Measurements from ENCODE around the gene ADAMTS6.
"Not testable (repeated sequence)": the region's sequence is repeated elsewhere in the genome, so short reads cannot be mapped to it uniquely, and the experiment has no call there.

The ADAMTS6 gene

DNA sequence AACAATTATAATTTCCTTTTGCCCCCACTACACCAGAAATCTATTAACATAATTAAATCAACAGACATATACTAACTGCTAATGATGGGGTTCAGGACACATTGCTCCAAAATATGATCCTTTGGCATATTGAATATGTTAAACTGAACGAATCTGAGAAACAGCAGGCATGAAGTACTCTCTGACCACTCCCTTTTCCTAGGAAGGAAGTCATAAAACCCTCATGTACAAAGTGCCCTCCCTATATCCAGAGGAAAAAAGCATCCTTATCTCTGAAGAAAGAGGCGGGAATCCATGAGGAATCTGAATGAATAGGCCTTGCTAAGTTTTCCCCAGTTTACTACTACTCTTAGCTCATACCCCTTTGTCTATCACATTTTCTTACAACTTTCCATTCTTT lies 67.9 kb downstream of the ADAMTS6 start:
- no peaks in the 10 kb centered on the region for H3K4me1 ChIP-seq (ENCODE audit: insufficient read depth, low read length)
- H3K36me3 ChIP-seq (ENCODE audit: insufficient read depth, low read length): no peaks in the 10 kb centered on the region
- H3K27ac ChIP-seq (ENCODE audit: low read depth, low read length): no peak overlapping the region
- no peaks in the 10 kb centered on the region for H3K27me3 ChIP-seq (ENCODE audit: control insufficient read depth in 1 of 2, insufficient read depth in 2 of 2, low read length in 2 of 2)
- no peaks in the 10 kb centered on the region for H3K9me3 ChIP-seq (ENCODE audit: low read length)
- no peak overlapping the region for H3K4me3 ChIP-seq (ENCODE audit: low read depth in 1 of 2, low read length in 2 of 2)
- no peak overlapping the region for H3K9ac ChIP-seq (ENCODE audit: low read length)

DNA sequence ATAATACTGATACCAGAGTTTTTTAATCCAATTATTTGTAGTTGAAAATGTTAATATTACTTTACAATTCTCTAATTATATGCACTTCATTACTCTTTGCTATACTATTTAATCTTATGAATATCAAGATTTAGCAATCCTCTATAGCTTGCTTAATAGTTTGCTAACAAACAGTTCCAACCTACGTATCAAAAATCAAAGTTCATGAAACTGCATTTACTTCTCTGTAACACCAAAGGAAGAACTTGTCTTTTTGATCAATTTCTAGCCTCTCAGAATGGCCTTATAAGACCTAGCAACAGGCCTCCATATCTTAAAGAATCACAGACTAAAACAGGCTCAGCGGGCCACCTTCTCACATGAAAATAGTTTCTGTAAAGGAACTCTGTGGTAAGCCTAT lies 68.9 kb downstream of the ADAMTS6 start:
- no peaks in the 10 kb centered on the region for H3K9me3 ChIP-seq (ENCODE audit: low read length)
- H3K4me1 ChIP-seq (ENCODE audit: insufficient read depth, low read length): no peaks in the 10 kb centered on the region
- H3K9ac ChIP-seq (ENCODE audit: low read length): no peak overlapping the region
- H3K36me3 ChIP-seq (ENCODE audit: insufficient read depth, low read length): no peaks in the 10 kb centered on the region
- no peak overlapping the region for H3K27ac ChIP-seq (ENCODE audit: low read depth, low read length)
- no peak overlapping the region for H3K4me3 ChIP-seq (ENCODE audit: low read depth in 1 of 2, low read length in 2 of 2)
- no peaks in the 10 kb centered on the region for H3K27me3 ChIP-seq (ENCODE audit: control insufficient read depth in 1 of 2, insufficient read depth in 2 of 2, low read length in 2 of 2)

GRCh38 chr5:65411356-65411755 lies 70.4 kb downstream of the ADAMTS6 start:
- Histone ChIP-seq H3K9ac (ENCODE audit: low read length) (no peak overlapping the region), H3K4me1 (ENCODE audit: insufficient read depth, low read length) (no peaks in the 10 kb centered on the region), H3K4me3 (ENCODE audit: low read depth in 1 of 2, low read length in 2 of 2) (no peak overlapping the region), H3K27me3 (ENCODE audit: control insufficient read depth in 1 of 2, insufficient read depth in 2 of 2, low read length in 2 of 2) (no peaks in the 10 kb centered on the region), H3K36me3 (ENCODE audit: insufficient read depth, low read length) (no peaks in the 10 kb centered on the region), H3K27ac (ENCODE audit: low read depth, low read length) (no peak overlapping the region), H3K9me3 (ENCODE audit: low read length) (no peaks in the 10 kb centered on the region)

- no peaks in the 10 kb centered on the region for H3K9me3 ChIP-seq (ENCODE audit: low read length)
- H3K36me3 ChIP-seq (ENCODE audit: insufficient read depth, low read length): no peaks in the 10 kb centered on the region
- H3K4me3 ChIP-seq (ENCODE audit: low read depth in 1 of 2, low read length in 2 of 2): no peak overlapping the region
- H3K27me3 ChIP-seq (ENCODE audit: control insufficient read depth in 1 of 2, insufficient read depth in 2 of 2, low read length in 2 of 2): no peaks in the 10 kb centered on the region
- H3K9ac ChIP-seq (ENCODE audit: low read length): no peak overlapping the region
- H3K27ac ChIP-seq (ENCODE audit: low read depth, low read length): no peak overlapping the region
- peaks cover 8% of the 10 kb centered on the region for H3K4me1 ChIP-seq (ENCODE audit: insufficient read depth, low read length)
These were observed 86.1 kb downstream of the ADAMTS6 start for GRCh38 chr5:65395526-65396155.

GRCh38 chr5:65394087-65394486 lies 87.6 kb downstream of the ADAMTS6 start:
- no peak overlapping the region for H3K27ac ChIP-seq (ENCODE audit: low read depth, low read length)
- no peak overlapping the region for H3K9ac ChIP-seq (ENCODE audit: low read length)
- H3K4me1 ChIP-seq (ENCODE audit: insufficient read depth, low read length): peaks cover 8% of the 10 kb centered on the region
- no peaks in the 10 kb centered on the region for H3K27me3 ChIP-seq (ENCODE audit: control insufficient read depth in 1 of 2, insufficient read depth in 2 of 2, low read length in 2 of 2)
- H3K36me3 ChIP-seq (ENCODE audit: insufficient read depth, low read length): no peaks in the 10 kb centered on the region
- no peaks in the 10 kb centered on the region for H3K9me3 ChIP-seq (ENCODE audit: low read length)
- no peak overlapping the region for H3K4me3 ChIP-seq (ENCODE audit: low read depth in 1 of 2, low read length in 2 of 2)

DNA sequence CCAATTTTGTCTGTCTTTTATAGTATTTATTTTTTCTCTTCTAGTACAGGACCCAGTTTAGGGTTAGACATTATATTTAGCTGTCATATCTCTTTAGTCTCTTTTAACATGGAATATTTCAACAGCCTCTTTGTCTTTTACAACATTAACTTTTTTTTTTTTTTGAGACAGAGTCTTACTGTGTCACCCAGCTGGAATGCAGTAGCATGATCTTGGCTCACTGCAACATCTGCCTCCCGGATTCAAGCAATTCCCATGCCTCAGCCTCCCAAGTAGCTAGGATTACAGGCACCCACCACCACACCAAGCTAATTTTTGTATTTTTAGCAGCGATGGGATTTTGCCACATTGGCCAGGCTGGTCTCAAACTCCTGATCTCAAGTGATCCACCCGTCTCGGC lies 90.1 kb downstream of the ADAMTS6 start:
- Histone ChIP-seq H3K4me1 (ENCODE audit: insufficient read depth, low read length) (peaks cover 8% of the 10 kb centered on the region), H3K9me3 (ENCODE audit: low read length) (no peaks in the 10 kb centered on the region), H3K4me3 (ENCODE audit: low read depth in 1 of 2, low read length in 2 of 2) (no peak overlapping the region), H3K27me3 (ENCODE audit: control insufficient read depth in 1 of 2, insufficient read depth in 2 of 2, low read length in 2 of 2) (no peaks in the 10 kb centered on the region), H3K27ac (ENCODE audit: low read depth, low read length) (no peak overlapping the region), H3K36me3 (ENCODE audit: insufficient read depth, low read length) (no peaks in the 10 kb centered on the region), H3K9ac (ENCODE audit: low read length) (no peak overlapping the region)

DNA sequence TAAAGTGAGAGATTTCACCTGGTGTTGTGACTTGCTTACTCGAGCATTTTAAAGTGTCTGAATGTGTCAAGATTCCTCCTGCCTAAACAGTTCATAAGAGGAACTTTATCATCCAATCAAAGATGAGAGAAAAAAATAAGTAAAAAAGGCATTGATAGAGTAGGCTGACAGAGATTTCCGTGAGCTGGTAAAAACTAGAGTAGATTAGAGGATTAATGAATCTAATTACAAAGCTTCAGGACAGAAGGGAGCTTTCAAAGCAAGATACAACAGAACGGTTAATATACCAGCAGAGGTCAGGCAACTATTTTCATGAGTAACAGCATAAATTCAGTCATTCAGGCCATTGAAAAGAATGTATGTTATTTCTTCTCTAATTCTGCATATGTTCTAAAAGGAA lies 91.5 kb downstream of the ADAMTS6 start:
- Histone ChIP-seq H3K36me3 (ENCODE audit: insufficient read depth, low read length) (no peaks in the 10 kb centered on the region), H3K9me3 (ENCODE audit: low read length) (no peaks in the 10 kb centered on the region), H3K9ac (ENCODE audit: low read length) (no peak overlapping the region), H3K27ac (ENCODE audit: low read depth, low read length) (no peak overlapping the region), H3K4me1 (ENCODE audit: insufficient read depth, low read length) (peaks cover 8% of the 10 kb centered on the region), H3K4me3 (ENCODE audit: low read depth in 1 of 2, low read length in 2 of 2) (no peak overlapping the region), H3K27me3 (ENCODE audit: control insufficient read depth in 1 of 2, insufficient read depth in 2 of 2, low read length in 2 of 2) (no peaks in the 10 kb centered on the region)

DNA sequence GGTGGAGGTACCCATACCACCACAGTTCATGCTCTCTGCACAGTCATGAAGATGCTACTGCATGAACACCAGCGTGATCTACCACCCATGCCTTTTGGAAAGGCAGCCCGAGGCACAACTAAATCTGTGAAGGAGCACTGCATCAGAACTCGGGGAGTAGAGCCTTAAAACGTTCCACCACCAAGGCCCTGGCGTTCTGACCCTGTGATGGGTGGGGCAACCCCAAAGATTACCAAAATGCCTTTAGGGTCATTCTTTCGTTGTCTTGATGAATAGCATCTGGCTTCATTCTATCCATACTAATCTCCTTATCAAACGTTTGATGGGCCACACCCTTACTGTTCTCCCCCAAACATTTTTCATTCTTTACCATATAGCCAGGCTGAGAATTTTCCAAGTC lies 97.9 kb downstream of the ADAMTS6 start:
- Histone ChIP-seq H3K36me3 (ENCODE audit: insufficient read depth, low read length) (no peaks in the 10 kb centered on the region), H3K4me1 (ENCODE audit: insufficient read depth, low read length) (no peaks in the 10 kb centered on the region), H3K27me3 (ENCODE audit: control insufficient read depth in 1 of 2, insufficient read depth in 2 of 2, low read length in 2 of 2) (no peaks in the 10 kb centered on the region), H3K27ac (ENCODE audit: low read depth, low read length) (no peak overlapping the region), H3K9ac (ENCODE audit: low read length) (no peak overlapping the region), H3K9me3 (ENCODE audit: low read length) (no peaks in the 10 kb centered on the region), H3K4me3 (ENCODE audit: low read depth in 1 of 2, low read length in 2 of 2) (no peak overlapping the region)

GRCh38 chr5:65382582-65382981 lies 99.1 kb downstream of the ADAMTS6 start:
- Histone ChIP-seq H3K4me3 (ENCODE audit: low read depth in 1 of 2, low read length in 2 of 2) (no peak overlapping the region), H3K9me3 (ENCODE audit: low read length) (no peaks in the 10 kb centered on the region), H3K4me1 (ENCODE audit: insufficient read depth, low read length) (no peaks in the 10 kb centered on the region), H3K9ac (ENCODE audit: low read length) (no peak overlapping the region), H3K27ac (ENCODE audit: low read depth, low read length) (no peak overlapping the region), H3K27me3 (ENCODE audit: control insufficient read depth in 1 of 2, insufficient read depth in 2 of 2, low read length in 2 of 2) (no peaks in the 10 kb centered on the region), H3K36me3 (ENCODE audit: insufficient read depth, low read length) (no peaks in the 10 kb centered on the region)

- H3K27me3 ChIP-seq (ENCODE audit: control insufficient read depth in 1 of 2, insufficient read depth in 2 of 2, low read length in 2 of 2); H3K36me3 ChIP-seq (ENCODE audit: insufficient read depth, low read length); H3K4me1 ChIP-seq (ENCODE audit: insufficient read depth, low read length); H3K27ac ChIP-seq (ENCODE audit: low read depth, low read length); H3K9ac ChIP-seq (ENCODE audit: low read length); H3K9me3 ChIP-seq (ENCODE audit: low read length); H3K4me3 ChIP-seq (ENCODE audit: low read depth in 1 of 2, low read length in 2 of 2): not testable (repeated sequence)
These were observed 111.2 kb downstream of the ADAMTS6 start for GRCh38 chr5:65370505-65370904.

DNA sequence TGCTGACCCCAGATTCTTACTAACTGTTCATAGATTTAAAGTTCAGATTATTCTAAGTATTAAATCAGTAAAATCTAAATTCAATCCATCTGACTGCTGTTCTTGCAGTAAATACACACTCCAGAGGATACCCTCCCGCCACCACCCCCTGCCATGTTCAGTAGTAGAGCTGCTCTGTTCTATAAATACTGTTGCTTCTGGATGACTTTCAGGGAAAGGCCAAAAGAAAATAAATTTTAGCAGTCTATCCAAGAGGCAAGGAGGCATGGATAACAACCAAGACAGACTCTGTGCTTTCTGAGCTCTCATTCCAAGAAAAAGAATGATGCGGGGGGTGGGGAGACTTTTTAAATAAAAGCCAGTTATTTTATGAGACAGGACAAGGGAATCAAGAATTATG lies 115.1 kb downstream of the ADAMTS6 start:
- no peak overlapping the region for H3K4me3 ChIP-seq (ENCODE audit: low read depth in 1 of 2, low read length in 2 of 2)
- no peak overlapping the region for H3K27ac ChIP-seq (ENCODE audit: low read depth, low read length)
- no peaks in the 10 kb centered on the region for H3K4me1 ChIP-seq (ENCODE audit: insufficient read depth, low read length)

GRCh38 chr5:65364907-65365306 lies 116.8 kb downstream of the ADAMTS6 start:
- no peaks in the 10 kb centered on the region for H3K27me3 ChIP-seq (ENCODE audit: control insufficient read depth in 1 of 2, insufficient read depth in 2 of 2, low read length in 2 of 2)
- no peaks in the 10 kb centered on the region for H3K9me3 ChIP-seq (ENCODE audit: low read length)
- H3K4me3 ChIP-seq (ENCODE audit: low read depth in 1 of 2, low read length in 2 of 2): no peak overlapping the region
- H3K36me3 ChIP-seq (ENCODE audit: insufficient read depth, low read length): no peaks in the 10 kb centered on the region
- no peak overlapping the region for H3K9ac ChIP-seq (ENCODE audit: low read length)
- no peaks in the 10 kb centered on the region for H3K4me1 ChIP-seq (ENCODE audit: insufficient read depth, low read length)
- no peak overlapping the region for H3K27ac ChIP-seq (ENCODE audit: low read depth, low read length)

More for the DNA sequence above, 115.1 kb downstream of the ADAMTS6 start:
- Histone ChIP-seq H3K9ac (ENCODE audit: low read length) (no peak overlapping the region), H3K9me3 (ENCODE audit: low read length) (no peaks in the 10 kb centered on the region), H3K36me3 (ENCODE audit: insufficient read depth, low read length) (no peaks in the 10 kb centered on the region), H3K27me3 (ENCODE audit: control insufficient read depth in 1 of 2, insufficient read depth in 2 of 2, low read length in 2 of 2) (no peaks in the 10 kb centered on the region)
